Measurements from ENCODE around the gene EFNA5.
"Not testable (repeated sequence)": the region's sequence is repeated elsewhere in the genome, so short reads cannot be mapped to it uniquely, and the experiment has no call there.

EFNA5 gene

GRCh38 chr5:107505763-107506534, 164.8 kb downstream of the EFNA5 start:
- FAIRE-seq = no peak

DNA sequence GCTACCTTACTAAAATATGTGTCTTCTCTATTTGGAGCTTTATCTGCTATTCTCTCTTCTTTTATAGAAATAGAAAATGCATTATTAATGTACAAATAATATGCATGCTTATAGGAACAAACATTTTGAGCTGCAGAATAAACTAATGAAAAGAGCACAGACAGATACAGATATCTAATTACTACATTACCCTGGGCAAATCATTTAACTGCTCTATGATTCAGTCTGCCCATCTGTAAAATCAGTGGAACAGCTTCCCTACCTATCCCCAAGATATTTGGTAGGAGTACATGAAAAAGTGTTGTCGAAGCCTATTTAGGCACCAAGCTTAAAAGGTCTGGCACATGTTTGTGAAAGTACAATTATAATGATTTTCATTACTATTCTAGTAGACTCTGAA, 166.3 kb downstream of the EFNA5 start:
- FAIRE-seq (no peak), DNase-seq (ENCODE audit: extremely low spot score, insufficient read length, low read depth) (no peak)

More at GRCh38 chr5:107505763-107506534, 164.8 kb downstream of the EFNA5 start:
- DNase-seq (ENCODE audit: extremely low spot score, insufficient read length, low read depth) = no peak

DNA sequence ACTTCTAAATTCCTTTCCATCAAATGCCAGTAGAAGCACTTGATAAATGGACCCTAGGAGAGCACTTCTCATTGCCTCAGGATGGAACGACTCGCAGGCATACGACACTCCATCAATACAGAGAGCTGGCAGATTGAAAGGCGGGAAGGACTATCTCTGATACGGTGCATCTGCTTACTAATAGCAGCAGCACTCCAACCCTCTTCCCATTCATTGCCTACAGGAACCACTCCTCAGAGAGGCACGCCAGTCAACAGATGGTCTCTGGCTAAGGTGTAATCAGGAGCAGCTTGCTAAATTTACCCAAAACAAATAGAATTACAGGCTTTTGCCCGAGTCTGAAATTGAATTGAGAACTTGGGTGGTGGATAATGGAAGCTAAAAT, 168.1 kb downstream of the EFNA5 start:
- DNase-seq (ENCODE audit: extremely low spot score, insufficient read length, low read depth) = no peak
- FAIRE-seq = no peak

- FAIRE-seq = peak; percentile 62
- DNase-seq (ENCODE audit: extremely low spot score, insufficient read length, low read depth) = no peak
Observed at GRCh38 chr5:107501965-107502675, 168.6 kb downstream of the EFNA5 start.

DNA sequence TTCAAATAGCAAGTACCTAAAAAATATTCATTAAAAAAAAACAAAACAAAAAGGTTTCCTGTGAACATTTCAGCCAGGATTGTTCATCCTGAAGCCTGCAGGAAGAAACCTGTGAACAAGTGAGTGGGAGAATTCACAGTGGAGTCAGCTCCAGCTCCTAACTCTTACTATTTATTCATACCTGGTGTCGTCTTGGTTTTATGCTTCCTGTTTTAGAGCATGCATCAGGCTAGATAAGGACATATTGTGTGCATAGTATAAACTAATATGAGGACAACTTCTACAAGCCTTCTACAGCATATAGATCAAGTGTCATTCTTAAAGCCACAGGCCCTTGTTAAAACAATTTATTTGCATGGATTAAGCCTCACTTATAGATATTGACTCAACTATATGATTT, 169.9 kb downstream of the EFNA5 start:
- no peak for FAIRE-seq
- DNase-seq (ENCODE audit: extremely low spot score, insufficient read length, low read depth) = no peak

DNA sequence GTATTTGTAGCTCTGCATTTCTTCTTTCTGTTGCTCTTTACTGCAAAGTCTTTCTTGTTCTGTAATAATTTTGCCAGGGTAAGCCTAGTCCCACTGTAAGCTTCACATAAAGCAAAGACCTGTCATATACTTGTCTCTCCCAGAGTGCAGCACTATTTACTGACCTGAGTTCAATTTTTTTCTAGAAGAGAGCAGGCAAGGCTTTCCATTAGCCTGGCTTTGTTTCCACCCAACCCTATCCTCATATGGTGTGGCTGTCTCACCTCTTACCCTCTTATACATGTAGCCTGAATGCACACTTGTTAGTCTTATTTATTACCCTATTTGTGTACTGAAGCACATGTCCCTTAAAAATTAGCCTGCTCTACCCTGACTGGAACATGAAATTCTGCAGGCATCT, 170.4 kb downstream of the EFNA5 start:
- no peak for FAIRE-seq
- DNase-seq (ENCODE audit: extremely low spot score, insufficient read length, low read depth) = no peak

GRCh38 chr5:107499776-107500175, 171.0 kb downstream of the EFNA5 start:
- DNase-seq (ENCODE audit: extremely low spot score, insufficient read length, low read depth) (no peak), FAIRE-seq (no peak)

- FAIRE-seq (no peak), DNase-seq (ENCODE audit: extremely low spot score, insufficient read length, low read depth) (no peak)
Observed at GRCh38 chr5:107499237-107499636, 171.5 kb downstream of the EFNA5 start.

DNA sequence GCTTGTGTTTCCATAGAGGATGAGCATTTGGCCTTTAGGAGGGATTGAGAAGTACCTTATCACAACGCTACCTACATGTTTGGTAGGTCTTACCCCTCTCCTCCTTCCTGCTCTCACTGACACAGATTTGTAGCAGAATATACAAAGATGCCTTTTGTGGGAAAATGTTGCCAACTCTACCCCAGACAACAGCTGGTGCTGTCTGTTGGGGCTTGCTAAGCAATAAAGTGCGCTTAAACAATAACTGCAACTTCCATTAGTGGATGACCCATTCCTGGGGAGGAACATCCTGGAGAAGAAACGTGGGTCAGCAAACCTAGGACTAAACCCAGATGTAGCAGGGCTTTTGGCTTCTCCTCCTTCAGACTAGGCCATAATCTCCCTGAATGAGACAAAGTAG, 174.3 kb downstream of the EFNA5 start:
- DNase-seq (ENCODE audit: extremely low spot score, insufficient read length, low read depth) = no peak
- no peak for FAIRE-seq

DNA sequence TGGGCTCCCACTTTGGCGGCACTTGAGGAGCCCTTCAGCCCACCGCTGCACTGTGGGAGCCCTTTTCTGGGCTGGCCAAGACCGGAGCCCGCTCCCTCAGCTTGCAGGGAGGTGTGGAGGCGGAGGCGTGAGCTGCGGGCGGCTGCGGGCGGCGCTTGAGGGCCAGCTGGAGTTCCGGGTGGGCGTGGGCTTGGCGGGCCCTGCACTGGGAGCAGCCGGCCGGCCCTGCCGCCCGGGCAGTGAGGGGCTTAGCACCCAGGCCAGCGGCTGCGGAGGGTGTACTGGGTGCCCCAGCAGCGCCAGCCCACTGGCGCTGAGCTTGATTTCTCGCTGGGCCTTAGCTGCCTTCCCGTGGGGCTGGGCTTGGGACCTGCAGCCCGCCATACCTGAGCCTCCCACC, 176.6 kb downstream of the EFNA5 start:
- FAIRE-seq; DNase-seq (ENCODE audit: extremely low spot score, insufficient read length, low read depth): not testable (repeated sequence)

GRCh38 chr5:107487056-107487542, 183.6 kb downstream of the EFNA5 start:
- no peak for FAIRE-seq
- DNase-seq (ENCODE audit: extremely low spot score, insufficient read length, low read depth) = no peak

DNA sequence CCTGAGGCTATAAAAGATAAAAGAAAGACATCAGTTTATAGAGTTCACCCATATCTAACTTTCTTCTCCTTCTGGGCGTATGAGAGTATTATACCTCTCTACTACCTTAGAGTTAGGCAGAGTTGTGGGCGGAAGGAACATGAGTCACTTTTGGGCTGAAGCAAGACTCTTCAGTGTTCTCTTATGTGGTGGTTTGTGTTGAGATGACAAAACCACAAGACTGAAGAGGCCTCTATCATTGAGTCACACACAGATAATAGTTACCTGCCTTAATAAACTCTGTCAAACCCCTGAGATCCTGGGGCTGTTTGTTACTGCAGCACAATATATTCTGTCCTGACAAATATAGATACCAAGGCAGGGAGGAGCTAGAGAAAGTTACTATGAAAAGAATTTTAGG, 184.2 kb downstream of the EFNA5 start:
- DNase-seq (ENCODE audit: extremely low spot score, insufficient read length, low read depth) (no peak), FAIRE-seq (peak; percentile 76)

DNA sequence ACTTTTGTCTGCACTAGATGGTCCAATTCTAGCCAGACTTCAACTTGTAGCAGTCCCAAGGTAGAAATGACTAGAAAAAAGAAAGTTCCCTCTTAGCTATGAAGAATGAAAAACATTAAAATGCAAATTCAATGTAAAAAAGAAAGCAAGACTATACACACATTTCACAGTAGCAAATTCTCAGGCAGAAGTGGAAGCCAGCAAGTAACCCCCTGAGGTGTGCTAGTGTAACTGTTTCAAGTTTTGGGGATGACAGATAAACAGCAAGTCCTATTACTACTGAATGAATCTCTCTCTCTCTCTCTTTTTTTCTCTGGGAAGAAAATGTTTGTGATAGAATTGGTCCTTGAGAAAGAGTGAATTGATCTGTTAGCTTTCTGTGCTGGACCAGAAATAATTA, 185.6 kb downstream of the EFNA5 start:
- peak; percentile 70 for FAIRE-seq
- no peak for DNase-seq (ENCODE audit: extremely low spot score, insufficient read length, low read depth)

GRCh38 chr5:107484281-107484680, 186.5 kb downstream of the EFNA5 start:
- FAIRE-seq (peak; percentile 5), DNase-seq (ENCODE audit: extremely low spot score, insufficient read length, low read depth) (no peak)

GRCh38 chr5:107483231-107484024, 187.3 kb downstream of the EFNA5 start:
- DNase-seq (ENCODE audit: extremely low spot score, insufficient read length, low read depth) = no peak
- peak; percentile 18 for FAIRE-seq

GRCh38 chr5:107478068-107478641, 192.6 kb downstream of the EFNA5 start:
- FAIRE-seq (no peak), DNase-seq (ENCODE audit: extremely low spot score, insufficient read length, low read depth) (no peak)

DNA sequence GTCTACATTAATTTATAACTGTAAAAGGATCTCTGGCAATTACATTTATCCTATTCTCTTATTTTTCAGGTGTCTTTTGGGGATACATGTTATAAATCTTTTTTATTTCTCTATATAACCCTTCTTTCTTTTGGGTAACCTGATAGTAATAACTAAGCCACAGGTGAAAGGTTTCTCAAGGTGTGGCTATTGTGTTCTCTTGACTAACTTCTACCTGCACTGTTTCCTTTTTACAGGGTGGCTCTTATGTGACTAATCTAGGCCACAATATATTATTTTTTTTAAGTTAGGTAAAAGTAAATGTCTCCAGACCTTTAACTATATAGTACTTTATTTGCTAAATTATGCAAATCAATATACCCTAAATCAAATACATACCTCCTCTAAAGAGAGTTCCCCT, 193.2 kb downstream of the EFNA5 start:
- no peak for FAIRE-seq
- no peak for DNase-seq (ENCODE audit: extremely low spot score, insufficient read length, low read depth)

DNA sequence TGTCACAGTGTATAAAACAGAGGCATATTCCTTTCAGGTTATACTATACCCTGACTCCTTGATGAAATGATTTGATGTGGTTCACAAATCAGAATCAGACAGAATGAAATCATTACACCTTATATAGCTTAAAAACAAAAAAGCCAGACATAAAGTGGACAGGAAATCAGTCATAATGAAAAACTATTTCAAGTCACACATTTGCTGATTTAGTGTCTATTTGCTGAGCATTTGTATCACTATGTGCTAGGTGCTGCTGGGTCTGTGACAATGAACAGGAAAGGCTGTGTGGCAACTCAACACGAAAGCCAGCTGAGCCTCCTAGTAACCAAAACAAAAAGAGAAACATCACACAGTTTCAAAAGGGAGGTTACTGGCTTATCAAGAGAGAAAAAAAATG, 194.0 kb downstream of the EFNA5 start:
- FAIRE-seq = peak; percentile 98
- no peak for DNase-seq (ENCODE audit: extremely low spot score, insufficient read length, low read depth)

DNA sequence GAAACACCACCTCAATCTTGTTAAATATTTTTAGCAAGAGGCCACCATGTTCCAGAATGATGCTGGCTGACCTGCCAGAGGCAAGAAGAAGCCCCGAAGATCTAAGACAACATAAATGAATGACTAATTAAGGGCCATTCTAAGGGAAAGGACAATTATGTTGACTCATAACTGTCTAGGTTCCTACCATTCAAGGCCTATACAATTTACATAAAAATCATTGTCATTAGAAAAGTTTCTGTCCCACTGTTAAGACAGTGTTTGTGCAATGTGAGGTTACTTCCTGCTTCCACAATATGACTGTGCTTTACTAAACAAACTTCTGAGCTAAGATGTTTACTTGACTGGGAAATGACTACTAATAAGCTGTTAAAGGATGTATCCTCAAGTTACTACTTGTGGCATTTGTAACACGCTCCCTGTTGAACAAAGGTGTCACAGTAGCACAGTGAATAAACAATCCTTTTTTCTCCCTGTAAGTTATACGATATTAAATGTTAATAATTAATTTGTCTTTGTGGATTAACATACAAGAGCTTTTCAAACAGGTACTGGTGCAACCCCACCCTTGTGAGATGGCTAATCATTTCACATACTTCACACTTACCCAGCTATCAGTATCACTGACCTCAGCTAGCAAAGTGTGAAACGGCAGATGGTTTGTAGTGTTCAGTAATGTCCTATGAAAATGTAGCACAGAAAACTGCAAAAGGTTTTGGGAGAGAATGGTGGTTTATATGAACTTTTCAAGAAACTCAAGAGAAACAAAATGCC, 195.8 kb downstream of the EFNA5 start:
- DNase-seq (ENCODE audit: extremely low spot score, insufficient read length, low read depth) (no peak), FAIRE-seq (peak; percentile 85)

DNA sequence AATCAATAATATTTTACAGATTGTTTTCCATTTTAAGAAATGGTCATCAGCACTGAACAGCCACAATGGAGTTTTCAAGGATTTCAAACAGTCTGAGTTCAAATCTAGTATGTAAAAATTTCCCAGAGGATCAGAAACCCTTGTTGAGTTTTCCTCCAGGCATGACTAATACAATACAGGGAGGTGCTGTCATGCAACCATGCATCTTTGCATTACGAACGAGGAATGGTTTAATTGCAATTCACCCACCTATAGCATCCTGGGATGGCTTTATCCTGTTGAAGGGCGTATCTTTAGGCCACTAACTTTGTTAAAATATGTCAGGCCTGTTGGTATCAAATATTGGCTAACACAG, 196.4 kb downstream of the EFNA5 start:
- DNase-seq (ENCODE audit: extremely low spot score, insufficient read length, low read depth) = no peak
- FAIRE-seq = no peak

Data from GM18507 (cell line).